IMR-90 (cell line): ENCODE measurements around the gene RUNX2. TPM values are rescaled to one million over a fixed set of nuclear protein-coding genes. Genes with fewer than 3 reads are reported as not detected.
A peak's percentile ranks its signal among the peaks of the same experiment; 100 is the strongest.

Experiments used
- ATAC-seq: fragments of 200-7000 bp; cut with Tn5 transposase; 2 replicates; pipeline ENCODE4 v1.9.1; 2020; ENCODE audit warnings: low read depth, mild to moderate bottlenecking, moderate library complexity
- BruUV-seq: library from RNA; stranded (reverse); fragments of 400-500 nt; replicated peaks from 2 replicates; lab custom pipeline; 2021; lab: Mats Ljungman, UMichigan
- CTCF ChIA-PET: fragments of 300-600 bp; formaldehyde crosslinking; extraction: SDS; loops from one replicate; lab custom pipeline; 2021; ENCODE audit warnings: antibody characterized with exemption; lab: Yijun Ruan, JAX
- POLR2A ChIA-PET: fragments of 300-600 bp; sonication (Branson Sonifier 250); formaldehyde crosslinking; loops from one replicate; lab custom pipeline; 2022; ENCODE audit warnings: antibody characterized with exemption; ENCODE audit not compliant: unreplicated experiment; lab: Charles Lee
- DNase-seq: peaks from one replicate; pipeline ENCODE4 v3.0.0; 2013
- H2AFZ ChIP-seq: replicated peaks from 2 replicates; pipeline ENCODE3; 2013; ENCODE audit warnings: low read length, mild to moderate bottlenecking; ENCODE audit not compliant: poor library complexity
- H2AK5ac ChIP-seq: 2 replicates; pipeline ENCODE4 v1.6.1; 2013; ENCODE audit warnings: low read depth, low read length, inconsistent platforms
- H2AK9ac ChIP-seq: replicated peaks from 2 replicates; pipeline ENCODE3; 2013; ENCODE audit warnings: mild to moderate bottlenecking, low read depth, low read length, moderate library complexity; ENCODE audit not compliant: poor library complexity
- H2BK120ac ChIP-seq: 2 replicates; pipeline ENCODE4 v1.6.1; 2013; ENCODE audit warnings: low read depth, low read length, inconsistent platforms
- H2BK15ac ChIP-seq: 3 replicates; pipeline ENCODE4 v1.6.1; 2013; ENCODE audit warnings: low read depth, low read length, inconsistent platforms
- H2BK20ac ChIP-seq: 2 replicates; pipeline ENCODE4 v1.6.1; 2013; ENCODE audit warnings: low read depth, mild to moderate bottlenecking, inconsistent platforms, low read length, moderate library complexity
- H2BK5ac ChIP-seq: 2 replicates; pipeline ENCODE4 v1.6.1; 2013; ENCODE audit warnings: mild to moderate bottlenecking, low read depth, low read length, inconsistent platforms; ENCODE audit not compliant: poor library complexity, severe bottlenecking
- H3K14ac ChIP-seq: replicated peaks from 2 replicates; pipeline ENCODE4 v1.6.1; 2013; ENCODE audit warnings: low read depth, low read length, inconsistent platforms
- H3K18ac ChIP-seq: 2 replicates; pipeline ENCODE4 v1.6.1; 2013; ENCODE audit warnings: low read depth, low read length, control low read depth
- H3K23ac ChIP-seq: 2 replicates; pipeline ENCODE4 v1.6.1; 2013; ENCODE audit warnings: low read depth, low read length, inconsistent platforms
- H3K27ac ChIP-seq: 2 replicates; pipeline ENCODE4 v1.5.1; 2013; ENCODE audit warnings: mild to moderate bottlenecking, control low read depth, low read length; ENCODE audit not compliant: insufficient read depth
- H3K27me3 ChIP-seq: 2 replicates; pipeline ENCODE4 v1.6.1; 2013; ENCODE audit warnings: low read length; ENCODE audit not compliant: control insufficient read depth, insufficient read depth
- H3K36me3 ChIP-seq: 2 replicates; pipeline ENCODE4 v1.6.1; 2013; ENCODE audit warnings: low read length, mixed read lengths; ENCODE audit not compliant: control insufficient read depth, insufficient read depth
- H3K4ac ChIP-seq: 2 replicates; pipeline ENCODE4 v1.6.1; 2013; ENCODE audit warnings: low read depth, low read length, inconsistent platforms
- H3K4me1 ChIP-seq: 2 replicates; pipeline ENCODE4 v1.6.1; 2013; ENCODE audit warnings: low read length, mixed read lengths; ENCODE audit not compliant: control insufficient read depth, insufficient read depth
- H3K4me2 ChIP-seq: 2 replicates; pipeline ENCODE4 v1.6.1; 2013; ENCODE audit warnings: low read depth, mild to moderate bottlenecking, control low read depth, low read length, moderate library complexity
- H3K4me3 ChIP-seq: 2 replicates; pipeline ENCODE4 v1.5.1; 2013; ENCODE audit warnings: low read depth, mild to moderate bottlenecking, control low read depth, low read length, moderate library complexity; ENCODE audit not compliant: insufficient read depth
- H3K56ac ChIP-seq: 2 replicates; pipeline ENCODE4 v1.6.1; 2013; ENCODE audit warnings: low read length, inconsistent platforms; ENCODE audit not compliant: insufficient read depth; ENCODE audit errors: extremely low read depth
- H3K79me1 ChIP-seq, 2 experiments: 2 replicates each; pipeline ENCODE4 v1.6.1; 2013; ENCODE audit warnings: low read length in 2 of 2, inconsistent platforms in 1 of 2, low read depth in 1 of 2
- H3K9ac ChIP-seq: 2 replicates; pipeline ENCODE4 v1.6.1; 2013; ENCODE audit warnings: low read depth, low read length, control low read depth
- H3K9me1 ChIP-seq: 2 replicates; pipeline ENCODE4 v1.6.1; 2013; ENCODE audit warnings: low read length, inconsistent platforms; ENCODE audit not compliant: insufficient read depth
- H3K9me3 ChIP-seq: 2 replicates; pipeline ENCODE4 v1.6.1; 2013; ENCODE audit warnings: low read length; ENCODE audit not compliant: control insufficient read depth, insufficient read depth
- H4K20me1 ChIP-seq: 2 replicates; pipeline ENCODE4 v1.6.1; 2013; ENCODE audit warnings: low read length, inconsistent platforms; ENCODE audit not compliant: insufficient read depth
- H4K5ac ChIP-seq: 2 replicates; pipeline ENCODE4 v1.6.1; 2013; ENCODE audit warnings: mild to moderate bottlenecking, low read depth, low read length, control low read depth
- H4K8ac ChIP-seq, 2 experiments: 2 replicates each; pipeline ENCODE4 v1.6.1; 2013; ENCODE audit warnings: low read depth in 2 of 2, low read length in 2 of 2, control low read depth in 1 of 2, inconsistent platforms in 1 of 2
- H4K91ac ChIP-seq: 2 replicates; pipeline ENCODE4 v1.6.1; 2013; ENCODE audit warnings: low read depth, low read length, inconsistent platforms; ENCODE audit not compliant: insufficient read depth
- CEBPB ChIP-seq: IDR thresholded peaks from 2 replicates; pipeline ENCODE4 v1.6.1; 2012; ENCODE audit warnings: low read depth, low read length, improper control_type of control experiment
- CHD1 ChIP-seq: IDR thresholded peaks from 2 replicates; pipeline ENCODE4 v1.6.1; 2012; ENCODE audit warnings: low read depth, low read length, improper control_type of control experiment
- WGBS, 2 experiments: methylation state at CpG; one replicate each; pipeline versions ENCODE4 v1.1.5 to v1.1.7; 2013; ENCODE audit warnings: missing lambda C conversion rate in 2 of 2; ENCODE audit not compliant: insufficient read length in 1 of 2; ENCODE audit errors: extremely low coverage in 2 of 2; 5-methylcytosine and 5-hydroxymethylcytosine counted together
- dilution Hi-C: fragments of 300-500 bp; cut with HindIII; formaldehyde crosslinking; loops from one replicate; pipeline ENCODE4 v1.14.3; 2018; ENCODE audit warnings: low sequenced_read_pairs; ENCODE audit not compliant: unreplicated experiment
- in situ Hi-C: fragments of 300-500 bp; cut with MboI; formaldehyde crosslinking; loops from 3 replicates; pipeline ENCODE4 v1.14.3; 2019; ENCODE audit warnings: low sequenced_read_pairs, inconsistent platforms, mixed read lengths
- intact Hi-C: fragments of 100-400 bp; cut with micrococcal nuclease; formaldehyde crosslinking; loops from 2 replicates; pipeline ENCODE4 v1.10.0; 2022
- polyA plus RNA-seq, 3 experiments: library from polyadenylated mRNA; depleted of rRNA; stranded (reverse); fragments of >200 nt; gene quantifications; 2 replicates each; pipeline ENCODE4 v1.2.3, GENCODE V29; 2012; ENCODE audit warnings: low replicate concordance in 1 of 3
- total RNA-seq: library from RNA; depleted of rRNA; stranded (reverse); fragments of >200 nt; gene quantifications from 2 replicates; pipeline ENCODE4 v1.2.3, GENCODE V29; 2012

RUNX2 gene
- total and polyA plus RNA-seq, 2 of the 4 experiments (the other 2 are of a cell fraction), result 2.3 to 4.7 TPM

- Histone ChIP-seq H3K27me3 (no peaks in the 10 kb centered on the region), H3K79me1 (no peaks in the 10 kb centered on the region), H4K8ac (no peak overlapping the region), H2AFZ (no peak overlapping the region), H3K23ac (no peak overlapping the region), H2AK5ac (no peak overlapping the region), H3K4ac (no peak overlapping the region), H2BK15ac (no peak overlapping the region), H3K14ac (no peak overlapping the region), H3K56ac (no peak overlapping the region), H3K4me1 (no peaks in the 10 kb centered on the region; the same call in 1 of the 2 replicates), H3K18ac (no peak overlapping the region), H2BK120ac (no peak overlapping the region), H3K9ac (no peak overlapping the region), H2BK5ac (no peak overlapping the region), H4K5ac (no peak overlapping the region), H3K36me3 (no peaks in the 10 kb centered on the region), H4K91ac (no peak overlapping the region), H3K4me2 (no peak overlapping the region), H4K20me1 (no peaks in the 10 kb centered on the region), H3K27ac (no peak overlapping the region), H3K9me1 (peaks cover 5% of the 10 kb centered on the region; the same call in 1 of the 2 replicates), H2BK20ac (0 out of 2 replicates have a peak overlapping the region, but pooled peaks have one; percentile 4), H3K4me3 (no peak overlapping the region), H2AK9ac (no peak overlapping the region), H3K9me3 (no peaks in the 10 kb centered on the region)
- POLR2A ChIA-PET, result no interaction called here
- DNase-seq, result no peak
- no TSS peak for BruUV-seq
- WGBS, 2 experiments, result no CpG with 5 or more reads among the region's 1 CpG
- in situ Hi-C loops, result no loop called here
- dilution Hi-C loops, result no loop called here
- ATAC-seq, result no peak
- intact Hi-C loops, result no loop called here
- CTCF ChIA-PET, result no interaction called here
- TF ChIP-seq CEBPB (0 out of 2 replicates have a peak, but pooled peaks have one; percentile 24), CHD1 (no peak)
Observed at GRCh38 chr6:45688180-45688579, 360.1 kb downstream of the RUNX2 start.
